Osteoblast (primary cell): ENCODE measurements around the gene LSS. TPM values are rescaled to one million over a fixed set of nuclear protein-coding genes. Genes with fewer than 3 reads are reported as not detected.

Source experiments
- DNase-seq: peaks from one replicate; pipeline ENCODE4 v3.0.0; 2011; ENCODE audit warnings: low spot score, mixed read lengths; ENCODE audit not compliant: insufficient read length; ENCODE audit errors: missing footprints
- H2AFZ ChIP-seq: 2 replicates; pipeline ENCODE4 v1.6.0; 2011; ENCODE audit warnings: mild to moderate bottlenecking, low read length
- H3K27ac ChIP-seq: 2 replicates; pipeline ENCODE4 v1.5.1; 2011; ENCODE audit warnings: mild to moderate bottlenecking, low read depth, low read length, moderate library complexity
- H3K27me3 ChIP-seq: 2 replicates; pipeline ENCODE4 v1.6.0; 2012; ENCODE audit warnings: mild to moderate bottlenecking, control low read depth, inconsistent platforms, low read length, moderate library complexity; ENCODE audit not compliant: insufficient read depth
- H3K36me3 ChIP-seq: 2 replicates; pipeline ENCODE4 v1.5.1; 2011; ENCODE audit warnings: mild to moderate bottlenecking, low read length, control low read depth, moderate library complexity; ENCODE audit not compliant: insufficient read depth
- H3K4me1 ChIP-seq: 2 replicates; pipeline ENCODE4 v1.5.1; 2011; ENCODE audit warnings: mild to moderate bottlenecking, low read length, control low read depth, moderate library complexity; ENCODE audit not compliant: insufficient read depth
- H3K4me2 ChIP-seq: 2 replicates; pipeline ENCODE4 v1.6.0; 2011; ENCODE audit warnings: mild to moderate bottlenecking, low read length; ENCODE audit not compliant: insufficient read depth
- H3K4me3 ChIP-seq: fragments of 200-600 bp; sonication (generic); 3 replicates; pipeline ENCODE4 v1.5.1; 2012; ENCODE audit warnings: mild to moderate bottlenecking, low read length, inconsistent platforms; ENCODE audit not compliant: insufficient read depth
- H3K79me2 ChIP-seq: 2 replicates; pipeline ENCODE4 v1.6.0; 2012; ENCODE audit warnings: mild to moderate bottlenecking, low read length, control low read depth, inconsistent platforms; ENCODE audit not compliant: insufficient read depth
- H3K9me3 ChIP-seq: 2 replicates; pipeline ENCODE4 v1.5.1; 2011; ENCODE audit warnings: low read depth, low read length, control low read depth
- H4K20me1 ChIP-seq: 2 replicates; pipeline ENCODE4 v1.6.0; 2012; ENCODE audit warnings: mild to moderate bottlenecking, low read length, control low read depth; ENCODE audit not compliant: insufficient read depth
- total RNA-seq: library from RNA; depleted of rRNA; stranded (reverse); fragments of >200 nt; gene quantifications from 2 replicates; pipeline ENCODE4 v1.2.3, GENCODE V29; 2012
- TF ChIP-seq, protein P1 (sequence below): IDR thresholded peaks from 2 replicates; pipeline ENCODE4 v1.5.1; 2011; ENCODE audit warnings: mild to moderate bottlenecking, low read depth, low read length, moderate library complexity; ENCODE audit errors: extremely low read depth

Gene LSS
- total RNA-seq, 1 donor: 122 TPM

GRCh38 chr21:46211376-46211775 is 17.2 kb downstream of the LSS start:
- DNase-seq: no peak
- no peak overlapping the region for H3K4me3 ChIP-seq
- no peaks in the 10 kb centered on the region for H3K79me2 ChIP-seq
- no peak overlapping the region for H2AFZ ChIP-seq
- no peaks in the 10 kb centered on the region for H4K20me1 ChIP-seq
- TF ChIP-seq, protein P1, sequence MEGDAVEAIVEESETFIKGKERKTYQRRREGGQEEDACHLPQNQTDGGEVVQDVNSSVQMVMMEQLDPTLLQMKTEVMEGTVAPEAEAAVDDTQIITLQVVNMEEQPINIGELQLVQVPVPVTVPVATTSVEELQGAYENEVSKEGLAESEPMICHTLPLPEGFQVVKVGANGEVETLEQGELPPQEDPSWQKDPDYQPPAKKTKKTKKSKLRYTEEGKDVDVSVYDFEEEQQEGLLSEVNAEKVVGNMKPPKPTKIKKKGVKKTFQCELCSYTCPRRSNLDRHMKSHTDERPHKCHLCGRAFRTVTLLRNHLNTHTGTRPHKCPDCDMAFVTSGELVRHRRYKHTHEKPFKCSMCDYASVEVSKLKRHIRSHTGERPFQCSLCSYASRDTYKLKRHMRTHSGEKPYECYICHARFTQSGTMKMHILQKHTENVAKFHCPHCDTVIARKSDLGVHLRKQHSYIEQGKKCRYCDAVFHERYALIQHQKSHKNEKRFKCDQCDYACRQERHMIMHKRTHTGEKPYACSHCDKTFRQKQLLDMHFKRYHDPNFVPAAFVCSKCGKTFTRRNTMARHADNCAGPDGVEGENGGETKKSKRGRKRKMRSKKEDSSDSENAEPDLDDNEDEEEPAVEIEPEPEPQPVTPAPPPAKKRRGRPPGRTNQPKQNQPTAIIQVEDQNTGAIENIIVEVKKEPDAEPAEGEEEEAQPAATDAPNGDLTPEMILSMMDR: no peak
- no peaks in the 10 kb centered on the region for H3K9me3 ChIP-seq
- no peaks in the 10 kb centered on the region for H3K36me3 ChIP-seq
- H3K4me2 ChIP-seq: no peak overlapping the region
- no peaks in the 10 kb centered on the region for H3K27me3 ChIP-seq
- no peaks in the 10 kb centered on the region for H3K4me1 ChIP-seq
- no peak overlapping the region for H3K27ac ChIP-seq

GRCh38 chr21:46210378-46211136 is 18.0 kb downstream of the LSS start:
- Histone ChIP-seq H3K27ac (no peak overlapping the region), H3K9me3 (no peaks in the 10 kb centered on the region), H2AFZ (no peak overlapping the region), H3K79me2 (no peaks in the 10 kb centered on the region), H4K20me1 (no peaks in the 10 kb centered on the region), H3K27me3 (no peaks in the 10 kb centered on the region), H3K36me3 (peaks cover under 1% of the 10 kb centered on the region), H3K4me2 (no peak overlapping the region), H3K4me1 (no peaks in the 10 kb centered on the region), H3K4me3 (no peak overlapping the region)
- DNase-seq: no peak
- TF ChIP-seq, protein P1: no peak

- no peaks in the 10 kb centered on the region for H3K9me3 ChIP-seq
- no peak overlapping the region for H2AFZ ChIP-seq
- DNase-seq: no peak
- H3K79me2 ChIP-seq: no peaks in the 10 kb centered on the region
- H3K4me3 ChIP-seq: no peak overlapping the region
- no peak overlapping the region for H3K27ac ChIP-seq
- H3K36me3 ChIP-seq: peaks cover 8% of the 10 kb centered on the region
- no peaks in the 10 kb centered on the region for H4K20me1 ChIP-seq
- H3K27me3 ChIP-seq: no peaks in the 10 kb centered on the region
- TF ChIP-seq, protein P1: no peak
- no peaks in the 10 kb centered on the region for H3K4me1 ChIP-seq
- no peak overlapping the region for H3K4me2 ChIP-seq
These were observed 19.5 kb downstream of the LSS start for GRCh38 chr21:46208761-46209721.
